ENCODE measurements around the gene FNTB. TPM values are rescaled to one million over a fixed set of nuclear protein-coding genes. Genes with fewer than 3 reads are reported as not detected.

FNTB gene
- total RNA-seq, 1 donor from 2014 or later: 30.1 TPM

GRCh38 chr14:64993266-64993930, 6.7 kb downstream of the FNTB start:
- peaks cover 13% of the 10 kb centered on the region for H3K36me3 Mint-ChIP-seq
- no peaks in the 10 kb centered on the region for H3K27me3 Mint-ChIP-seq
- H3K4me1 Mint-ChIP-seq (ENCODE audit: unreplicated experiment): peaks cover 21% of the 10 kb centered on the region
- H3K27ac Mint-ChIP-seq: no peak overlapping the region
- TF ChIP-seq CTCF (conservative IDR thresholded peaks at IDR 0.05): no peak
- DNase-seq (ENCODE audit: extremely low spot score, unreplicated experiment): no peak
- H3K9me3 Mint-ChIP-seq: no peaks in the 10 kb centered on the region
- no peak overlapping the region for H3K4me3 Mint-ChIP-seq

- H3K4me1 Mint-ChIP-seq (ENCODE audit: unreplicated experiment): peaks cover 17% of the 10 kb centered on the region
- no peak for TF ChIP-seq CTCF (conservative IDR thresholded peaks at IDR 0.05)
- H3K27me3 Mint-ChIP-seq: no peaks in the 10 kb centered on the region
- H3K27ac Mint-ChIP-seq: no peak overlapping the region
- no peaks in the 10 kb centered on the region for H3K9me3 Mint-ChIP-seq
- H3K4me3 Mint-ChIP-seq: no peak overlapping the region
- H3K36me3 Mint-ChIP-seq: peaks cover 8% of the 10 kb centered on the region
- no peak for DNase-seq (ENCODE audit: extremely low spot score, unreplicated experiment)
Observed at GRCh38 chr14:64994540-64994939, 7.8 kb downstream of the FNTB start.

GRCh38 chr14:64995291-64995690, 8.6 kb downstream of the FNTB start:
- no peak for TF ChIP-seq CTCF (conservative IDR thresholded peaks at IDR 0.05)
- H3K9me3 Mint-ChIP-seq: no peaks in the 10 kb centered on the region
- no peak for DNase-seq (ENCODE audit: extremely low spot score, unreplicated experiment)
- peaks cover 12% of the 10 kb centered on the region for H3K4me1 Mint-ChIP-seq (ENCODE audit: unreplicated experiment)
- H3K36me3 Mint-ChIP-seq: peaks cover 3% of the 10 kb centered on the region
- no peak overlapping the region for H3K27ac Mint-ChIP-seq
- H3K27me3 Mint-ChIP-seq: no peaks in the 10 kb centered on the region
- no peak overlapping the region for H3K4me3 Mint-ChIP-seq

- peaks cover 14% of the 10 kb centered on the region for H3K36me3 Mint-ChIP-seq
- H3K4me1 Mint-ChIP-seq (ENCODE audit: unreplicated experiment): peaks cover 17% of the 10 kb centered on the region
- peak overlapping the region; percentile 94 for H3K27ac Mint-ChIP-seq
- H3K9me3 Mint-ChIP-seq: no peaks in the 10 kb centered on the region
- no peak for TF ChIP-seq CTCF (conservative IDR thresholded peaks at IDR 0.05)
- DNase-seq (ENCODE audit: extremely low spot score, unreplicated experiment): no peak
- H3K4me3 Mint-ChIP-seq: peak overlapping the region; percentile 79
- H3K27me3 Mint-ChIP-seq: no peaks in the 10 kb centered on the region
Observed at GRCh38 chr14:64997108-64997794, 10.6 kb downstream of the FNTB start.

GRCh38 chr14:64998455-64998931, 11.8 kb downstream of the FNTB start:
- H3K27me3 Mint-ChIP-seq: no peaks in the 10 kb centered on the region
- peak overlapping the region; percentile 94 for H3K27ac Mint-ChIP-seq
- peak overlapping the region; percentile 48 for H3K4me3 Mint-ChIP-seq
- H3K36me3 Mint-ChIP-seq: peaks cover 20% of the 10 kb centered on the region
- no peaks in the 10 kb centered on the region for H3K9me3 Mint-ChIP-seq
- peaks cover 25% of the 10 kb centered on the region for H3K4me1 Mint-ChIP-seq (ENCODE audit: unreplicated experiment)
- no peak for DNase-seq (ENCODE audit: extremely low spot score, unreplicated experiment)
- no peak for TF ChIP-seq CTCF (conservative IDR thresholded peaks at IDR 0.05)

All from type B pancreatic cell (in vitro differentiated cells).